PC-3 (cell line): ENCODE measurements around the gene LGALS3BP. TPM values are rescaled to one million over a fixed set of nuclear protein-coding genes. Genes with fewer than 3 reads are reported as not detected.
"Not testable (repeated sequence)": the region's sequence is repeated elsewhere in the genome, so short reads cannot be mapped to it uniquely, and the experiment has no call there.

Source experiments
- ATAC-seq: fragments of 200-7000 bp; cut with Tn5 transposase; 2 replicates; pipeline ENCODE4 v1.9.1; 2020; ENCODE audit warnings: mild to moderate bottlenecking, moderate library complexity
- BruUV-seq: library from RNA; stranded (reverse); fragments of 400-500 nt; replicated peaks from 2 replicates; lab custom pipeline; 2021; lab: Mats Ljungman, UMichigan
- CTCF ChIA-PET: fragments of 300-600 bp; sonication (Branson Sonifier 250); formaldehyde crosslinking; loops from one replicate; lab custom pipeline; 2022; ENCODE audit warnings: antibody characterized with exemption; lab: Charles Lee
- POLR2A ChIA-PET: fragments of 300-600 bp; sonication (Branson Sonifier 250); formaldehyde crosslinking; loops from one replicate; lab custom pipeline; 2022; ENCODE audit warnings: antibody characterized with exemption; ENCODE audit not compliant: unreplicated experiment; lab: Charles Lee
- DNase-seq: peaks from one replicate; pipeline ENCODE4 v3.0.0-alpha.2; 2015
- H2AFZ ChIP-seq: fragments of 300-600 bp; sonication (generic); 2 replicates; pipeline ENCODE4 v1.6.0; 2016; ENCODE audit warnings: antibody characterized with exemption, low read length
- H3F3A ChIP-seq: fragments of 300-600 bp; sonication (generic); one replicate; pipeline ENCODE4 v1.6.0; 2017; ENCODE audit warnings: antibody characterized with exemption, low read length, control low read depth, mild to moderate bottlenecking; ENCODE audit not compliant: unreplicated experiment
- H3K27ac ChIP-seq: fragments of 300-600 bp; sonication (generic); 2 replicates; pipeline ENCODE4 v1.5.1; 2016; ENCODE audit warnings: mild to moderate bottlenecking, low read length
- H3K27me3 ChIP-seq: fragments of 300-600 bp; sonication (generic); 2 replicates; pipeline ENCODE4 v1.6.1; 2016; ENCODE audit warnings: low read length, mixed read lengths
- H3K36me3 ChIP-seq: fragments of 300-600 bp; sonication (generic); 2 replicates; pipeline ENCODE4 v1.6.1; 2016; ENCODE audit warnings: low read depth, mixed run types, low read length, mixed read lengths
- H3K4me1 ChIP-seq: fragments of 300-600 bp; sonication (generic); 2 replicates; pipeline ENCODE4 v1.5.1; 2016; ENCODE audit warnings: low read length; ENCODE audit not compliant: insufficient read depth
- H3K4me2 ChIP-seq: fragments of 300-600 bp; sonication (generic); 2 replicates; pipeline ENCODE4 v1.6.0; 2016; ENCODE audit warnings: low read length
- H3K4me3 ChIP-seq: fragments of 300-600 bp; sonication (generic); 2 replicates; pipeline ENCODE4 v1.5.1; 2016; ENCODE audit warnings: mild to moderate bottlenecking, low read length, mixed read lengths
- H3K79me2 ChIP-seq: fragments of 300-600 bp; sonication (generic); 2 replicates; pipeline ENCODE4 v1.6.1; 2017; ENCODE audit warnings: low read length, mixed read lengths
- H3K9ac ChIP-seq: fragments of 300-600 bp; sonication (generic); 2 replicates; pipeline ENCODE4 v1.6.0; 2016; ENCODE audit warnings: mild to moderate bottlenecking, low read length
- H3K9me2 ChIP-seq: fragments of 300-600 bp; sonication (generic); replicated peaks from 2 replicates; pipeline ENCODE4 v1.6.1; 2016; ENCODE audit warnings: mixed run types, low read length, mixed read lengths
- H3K9me3 ChIP-seq: fragments of 300-600 bp; sonication (generic); 2 replicates; pipeline ENCODE4 v1.6.1; 2016; ENCODE audit warnings: low read length, mixed read lengths
- H4K20me1 ChIP-seq: fragments of 300-600 bp; sonication (generic); 2 replicates; pipeline ENCODE4 v1.6.1; 2016; ENCODE audit warnings: low read length, mixed read lengths
- CTCF ChIP-seq: fragments of 300-600 bp; sonication (generic); conservative IDR thresholded peaks from 2 replicates; pipeline ENCODE4 v1.5.1; 2017; ENCODE audit warnings: antibody characterized with exemption, low read depth, mild to moderate bottlenecking, low read length
- EZH2 ChIP-seq: fragments of 300-600 bp; sonication (generic); IDR thresholded peaks from one replicate; pipeline ENCODE4 v1.6.1; 2017; ENCODE audit warnings: antibody characterized with exemption, mild to moderate bottlenecking, low read length; ENCODE audit not compliant: unreplicated experiment
- EZH2phosphoT487 ChIP-seq: fragments of 300-600 bp; sonication (generic); IDR thresholded peaks from 2 replicates; pipeline ENCODE4 v1.6.1; 2018; ENCODE audit warnings: mild to moderate bottlenecking, antibody characterized with exemption, low read length, borderline replicate concordance
- intact Hi-C: fragments of 100-400 bp; cut with micrococcal nuclease; formaldehyde crosslinking; loops from 2 replicates; pipeline ENCODE4 v1.9.0; 2023
- total RNA-seq: library from RNA; depleted of rRNA; stranded (reverse); fragments of >200 nt; gene quantifications from 2 replicates; pipeline ENCODE4 v1.2.3, GENCODE V29; 2014

LGALS3BP gene
- total RNA-seq, 1 experiment from 2014 or later, result 72.4 TPM

GRCh38 chr17:78946631-78947030, 33.1 kb downstream of the LGALS3BP start:
- H3K9ac ChIP-seq, result no peak overlapping the region
- no peaks in the 10 kb centered on the region for H3K4me1 ChIP-seq
- TF ChIP-seq EZH2phosphoT487 (no peak), EZH2 (no peak), CTCF (no peak)
- H3K27me3 ChIP-seq, result no peaks in the 10 kb centered on the region
- H3K9me3 ChIP-seq, result peaks cover 11% of the 10 kb centered on the region
- DNase-seq, result no peak
- H3K4me2 ChIP-seq, result no peak overlapping the region
- no peak for ATAC-seq
- no peaks in the 10 kb centered on the region for H3F3A ChIP-seq
- H3K79me2 ChIP-seq, result no peaks in the 10 kb centered on the region
- no peaks in the 10 kb centered on the region for H4K20me1 ChIP-seq
- H2AFZ ChIP-seq, result no peak overlapping the region
- no peak overlapping the region for H3K4me3 ChIP-seq
- ChIA-PET POLR2A (no interaction called here), CTCF (no interaction called here)
- H3K9me2 ChIP-seq, result no peaks in the 10 kb centered on the region
- intact Hi-C loops, result no loop called here
- no peak overlapping the region for H3K27ac ChIP-seq
- BruUV-seq, result no TSS peak
- no peaks in the 10 kb centered on the region for H3K36me3 ChIP-seq

- Histone ChIP-seq H3K4me2 (no peak overlapping the region), H3K9me3 (peaks cover 6% of the 10 kb centered on the region), H3K4me3 (no peak overlapping the region), H3K4me1 (no peaks in the 10 kb centered on the region), H3K27me3 (no peaks in the 10 kb centered on the region), H3K36me3 (no peaks in the 10 kb centered on the region), H3K27ac (no peak overlapping the region), H4K20me1 (no peaks in the 10 kb centered on the region), H3F3A (no peaks in the 10 kb centered on the region), H2AFZ (no peak overlapping the region), H3K9me2 (no peaks in the 10 kb centered on the region), H3K9ac (no peak overlapping the region), H3K79me2 (no peaks in the 10 kb centered on the region)
- DNase-seq, result no peak
- intact Hi-C loops, result no loop called here
- ChIA-PET POLR2A (no interaction called here), CTCF (no interaction called here)
- no peak for ATAC-seq
- no peak for TF ChIP-seq EZH2phosphoT487
- no peak for TF ChIP-seq EZH2
- no peak for TF ChIP-seq CTCF
- no TSS peak for BruUV-seq
Observed at GRCh38 chr17:78946131-78946530, 33.6 kb downstream of the LGALS3BP start.

GRCh38 chr17:78945455-78945854, 34.3 kb downstream of the LGALS3BP start:
- H3K9ac ChIP-seq, intact Hi-C loops, CTCF ChIA-PET, BruUV-seq, H3K27ac ChIP-seq, H3K9me3 ChIP-seq, H3F3A ChIP-seq, H3K4me3 ChIP-seq, H3K9me2 ChIP-seq, H3K27me3 ChIP-seq, H4K20me1 ChIP-seq, ATAC-seq, H3K79me2 ChIP-seq, DNase-seq, H3K4me1 ChIP-seq, POLR2A ChIA-PET, H3K4me2 ChIP-seq, H2AFZ ChIP-seq, H3K36me3 ChIP-seq: not testable (repeated sequence)
